ENCODE results near the gene SPATA13.

SPATA13 gene

DNA sequence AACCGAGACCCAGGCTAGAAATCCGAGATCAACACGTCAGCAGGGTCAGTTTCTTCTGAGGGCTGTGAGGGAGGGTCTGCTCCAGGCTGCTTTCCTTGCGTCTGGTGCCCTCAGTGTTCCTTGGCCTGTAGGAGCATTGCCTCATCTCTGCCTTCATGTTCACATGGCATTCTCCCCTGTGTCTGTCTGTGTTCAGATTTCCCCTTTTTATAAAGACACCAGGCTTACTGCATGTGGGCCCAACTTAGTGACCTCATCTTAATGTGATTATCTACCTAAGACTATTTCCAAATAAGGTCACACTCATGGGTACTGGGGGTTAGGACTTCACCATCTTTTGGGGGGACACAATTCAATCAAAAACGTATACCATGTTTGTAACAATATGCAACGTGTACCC is 91.6 kb downstream of the SPATA13 start:
- TF ChIP-seq, protein P1, sequence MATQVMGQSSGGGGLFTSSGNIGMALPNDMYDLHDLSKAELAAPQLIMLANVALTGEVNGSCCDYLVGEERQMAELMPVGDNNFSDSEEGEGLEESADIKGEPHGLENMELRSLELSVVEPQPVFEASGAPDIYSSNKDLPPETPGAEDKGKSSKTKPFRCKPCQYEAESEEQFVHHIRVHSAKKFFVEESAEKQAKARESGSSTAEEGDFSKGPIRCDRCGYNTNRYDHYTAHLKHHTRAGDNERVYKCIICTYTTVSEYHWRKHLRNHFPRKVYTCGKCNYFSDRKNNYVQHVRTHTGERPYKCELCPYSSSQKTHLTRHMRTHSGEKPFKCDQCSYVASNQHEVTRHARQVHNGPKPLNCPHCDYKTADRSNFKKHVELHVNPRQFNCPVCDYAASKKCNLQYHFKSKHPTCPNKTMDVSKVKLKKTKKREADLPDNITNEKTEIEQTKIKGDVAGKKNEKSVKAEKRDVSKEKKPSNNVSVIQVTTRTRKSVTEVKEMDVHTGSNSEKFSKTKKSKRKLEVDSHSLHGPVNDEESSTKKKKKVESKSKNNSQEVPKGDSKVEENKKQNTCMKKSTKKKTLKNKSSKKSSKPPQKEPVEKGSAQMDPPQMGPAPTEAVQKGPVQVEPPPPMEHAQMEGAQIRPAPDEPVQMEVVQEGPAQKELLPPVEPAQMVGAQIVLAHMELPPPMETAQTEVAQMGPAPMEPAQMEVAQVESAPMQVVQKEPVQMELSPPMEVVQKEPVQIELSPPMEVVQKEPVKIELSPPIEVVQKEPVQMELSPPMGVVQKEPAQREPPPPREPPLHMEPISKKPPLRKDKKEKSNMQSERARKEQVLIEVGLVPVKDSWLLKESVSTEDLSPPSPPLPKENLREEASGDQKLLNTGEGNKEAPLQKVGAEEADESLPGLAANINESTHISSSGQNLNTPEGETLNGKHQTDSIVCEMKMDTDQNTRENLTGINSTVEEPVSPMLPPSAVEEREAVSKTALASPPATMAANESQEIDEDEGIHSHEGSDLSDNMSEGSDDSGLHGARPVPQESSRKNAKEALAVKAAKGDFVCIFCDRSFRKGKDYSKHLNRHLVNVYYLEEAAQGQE (IDR thresholded peaks at IDR 0.05; ENCODE audit: insufficient read depth in 1 of 2, low read depth in 2 of 2, low read length in 2 of 2): no peak
- TF ChIP-seq POLR2AphosphoS5 (IDR thresholded peaks at IDR 0.05; ENCODE audit: low read depth, low read length) (no peak), FOXP2 (optimal IDR thresholded peaks at IDR 0.05; ENCODE audit: borderline replicate concordance, extremely low read depth, extremely low read length, insufficient read depth) (no peak), TAF1 (IDR thresholded peaks at IDR 0.05; ENCODE audit: borderline replicate concordance, insufficient read depth, low read length) (no peak), SIN3A (IDR thresholded peaks at IDR 0.05; ENCODE audit: borderline replicate concordance, insufficient read depth, low read length) (no peak)

DNA sequence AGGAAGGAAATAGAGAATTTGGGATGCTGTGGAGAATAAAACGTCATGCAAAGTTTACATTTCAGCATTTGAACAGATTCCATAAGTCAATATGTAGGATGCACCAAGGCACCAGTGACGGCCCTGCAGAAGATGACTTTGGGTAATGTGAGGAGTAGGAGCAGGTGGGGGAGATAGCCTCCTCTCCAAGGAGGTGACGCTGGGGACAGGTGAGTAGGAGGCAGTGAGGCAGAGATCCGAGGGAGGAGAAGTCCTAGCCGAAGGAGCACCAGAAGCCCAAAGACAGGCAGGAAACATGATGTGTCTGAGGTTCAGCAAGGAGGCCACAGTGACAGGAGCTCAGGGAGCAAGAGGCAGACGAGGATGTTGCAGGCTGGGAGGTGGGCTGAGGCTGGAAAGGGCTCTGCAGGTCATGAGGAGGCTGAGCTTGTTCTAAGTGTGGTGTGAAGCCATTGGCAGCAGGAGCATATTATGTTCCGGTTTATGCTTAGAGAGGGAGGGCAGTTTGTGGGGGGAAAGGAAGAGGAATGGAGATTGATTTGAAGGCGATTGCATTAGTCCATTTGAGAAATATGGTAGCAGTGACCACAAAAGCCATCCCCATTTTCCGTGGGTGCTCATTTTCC is 93.1 kb downstream of the SPATA13 start:
- TF ChIP-seq, protein P1 (IDR thresholded peaks at IDR 0.05; ENCODE audit: insufficient read depth in 1 of 2, low read depth in 2 of 2, low read length in 2 of 2): no peak
- TF ChIP-seq TAF1 (IDR thresholded peaks at IDR 0.05; ENCODE audit: borderline replicate concordance, insufficient read depth, low read length) (no peak), POLR2AphosphoS5 (IDR thresholded peaks at IDR 0.05; ENCODE audit: low read depth, low read length) (no peak), FOXP2 (optimal IDR thresholded peaks at IDR 0.05; ENCODE audit: borderline replicate concordance, extremely low read depth, extremely low read length, insufficient read depth) (no peak), SIN3A (IDR thresholded peaks at IDR 0.05; ENCODE audit: borderline replicate concordance, insufficient read depth, low read length) (no peak)

DNA sequence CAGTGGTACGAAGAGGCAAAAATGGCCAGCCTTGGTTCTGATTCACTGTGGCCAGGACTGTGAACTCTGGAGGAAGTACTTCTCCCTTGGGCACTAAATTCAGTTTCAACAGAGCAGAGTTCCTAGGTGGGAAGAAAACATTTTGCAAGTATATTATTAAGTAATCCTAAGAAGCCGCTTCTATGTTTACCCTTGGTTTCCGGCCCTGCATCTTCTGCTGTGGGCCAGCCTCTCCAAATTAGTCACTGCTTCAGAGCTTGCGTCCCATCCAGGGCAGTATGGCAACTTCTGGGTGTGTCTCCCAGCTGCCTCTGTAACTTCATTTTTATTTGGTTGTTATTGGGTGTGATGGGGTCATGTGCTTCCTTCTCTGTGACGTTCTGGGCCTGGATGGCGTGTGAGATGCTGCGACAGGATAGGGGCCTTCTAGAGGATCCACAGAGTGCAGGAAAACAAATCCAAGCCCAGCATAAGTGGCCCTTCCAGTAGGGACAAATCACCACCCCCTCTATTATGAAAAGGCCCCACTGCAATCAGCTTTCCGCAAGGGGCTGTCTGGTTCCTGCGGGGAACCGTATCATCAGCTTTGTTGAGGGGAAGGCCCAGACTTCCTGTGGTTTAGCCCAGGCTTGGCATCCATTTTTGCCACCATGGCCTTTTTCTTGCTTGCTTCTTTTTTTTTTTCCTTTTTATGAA is 93.8 kb downstream of the SPATA13 start:
- TF ChIP-seq TAF1 (IDR thresholded peaks at IDR 0.05; ENCODE audit: borderline replicate concordance, insufficient read depth, low read length) (no peak), SIN3A (IDR thresholded peaks at IDR 0.05; ENCODE audit: borderline replicate concordance, insufficient read depth, low read length) (no peak), POLR2AphosphoS5 (IDR thresholded peaks at IDR 0.05; ENCODE audit: low read depth, low read length) (no peak), FOXP2 (optimal IDR thresholded peaks at IDR 0.05; ENCODE audit: borderline replicate concordance, extremely low read depth, extremely low read length, insufficient read depth) (no peak)
- TF ChIP-seq, protein P1 (IDR thresholded peaks at IDR 0.05; ENCODE audit: insufficient read depth in 1 of 2, low read depth in 2 of 2, low read length in 2 of 2): no peak

DNA sequence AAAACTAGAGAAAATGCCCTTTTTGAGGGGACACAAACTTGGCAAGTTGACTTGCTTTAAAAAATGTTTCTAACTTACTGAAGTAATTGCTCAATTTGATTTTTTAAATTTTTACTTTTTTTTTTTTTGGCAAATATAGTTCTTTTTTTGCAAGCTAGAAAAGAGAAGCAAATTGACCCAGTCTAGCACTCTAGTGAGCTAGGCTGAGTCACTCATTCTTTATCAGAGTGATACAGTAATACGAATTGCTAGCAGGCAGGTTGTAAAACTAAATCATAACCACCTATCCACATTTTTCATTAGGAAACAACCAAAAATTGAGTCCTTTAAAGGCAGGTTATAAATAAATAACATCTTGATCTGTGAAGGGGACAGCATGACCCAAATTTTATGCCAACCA is 97.0 kb downstream of the SPATA13 start:
- TF ChIP-seq SIN3A (IDR thresholded peaks at IDR 0.05; ENCODE audit: borderline replicate concordance, insufficient read depth, low read length): no peak
- no peak for TF ChIP-seq TAF1 (IDR thresholded peaks at IDR 0.05; ENCODE audit: borderline replicate concordance, insufficient read depth, low read length)
- no peak for TF ChIP-seq FOXP2 (optimal IDR thresholded peaks at IDR 0.05; ENCODE audit: borderline replicate concordance, extremely low read depth, extremely low read length, insufficient read depth)
- TF ChIP-seq, protein P1 (IDR thresholded peaks at IDR 0.05; ENCODE audit: insufficient read depth in 1 of 2, low read depth in 2 of 2, low read length in 2 of 2): no peak
- no peak for TF ChIP-seq POLR2AphosphoS5 (IDR thresholded peaks at IDR 0.05; ENCODE audit: low read depth, low read length)

All from PFSK-1 (cell line).